OCI-LY7 (cell line): ENCODE measurements around the gene POLR2I. TPM values are rescaled to one million over a fixed set of nuclear protein-coding genes. Genes with fewer than 3 reads are reported as not detected.
A peak's percentile ranks its signal among the peaks of the same experiment; 100 is the strongest.

ENCODE experiments used
- BruUV-seq: library from RNA; stranded (reverse); fragments of 400-500 nt; replicated peaks from 2 replicates; lab custom pipeline; 2021; lab: Mats Ljungman, UMichigan
- CTCF ChIA-PET: fragments of 300-600 bp; sonication (Branson Sonifier 250); formaldehyde crosslinking; loops from one replicate; lab custom pipeline; 2022; ENCODE audit warnings: antibody characterized with exemption; ENCODE audit not compliant: unreplicated experiment; lab: Charles Lee
- POLR2A ChIA-PET: fragments of 300-600 bp; sonication (Branson Sonifier 250); formaldehyde crosslinking; loops from one replicate; lab custom pipeline; 2022; ENCODE audit warnings: antibody characterized with exemption; lab: Charles Lee
- DNase-seq: peaks from one replicate; pipeline ENCODE4 v3.0.0-alpha.2; 2015; ENCODE audit warnings: low spot score
- H2AFZ ChIP-seq: fragments of 200-600 bp; sonication (generic), shearing (Covaris generic); 2 replicates; pipeline ENCODE4 v1.6.1; 2014; ENCODE audit warnings: mild to moderate bottlenecking, antibody characterized with exemption, low read length, moderate library complexity
- H3K27ac ChIP-seq: fragments of 200-600 bp; sonication (generic); 2 replicates; pipeline ENCODE4 v1.5.1; 2014; ENCODE audit warnings: mixed run types, low read depth, mild to moderate bottlenecking, moderate library complexity, low read length, inconsistent platforms; ENCODE audit not compliant: poor library complexity, severe bottlenecking
- H3K36me3 ChIP-seq: fragments of 200-600 bp; sonication (generic); 2 replicates; pipeline ENCODE4 v1.6.1; 2014; ENCODE audit warnings: mild to moderate bottlenecking, antibody characterized with exemption, low read length, moderate library complexity, mixed read lengths; ENCODE audit not compliant: insufficient read depth
- H3K4me1 ChIP-seq: fragments of 200-600 bp; sonication (generic); 2 replicates; pipeline ENCODE4 v1.5.1; 2014; ENCODE audit warnings: mild to moderate bottlenecking, low read length; ENCODE audit not compliant: insufficient read depth, poor library complexity, severe bottlenecking
- H3K4me2 ChIP-seq: fragments of 200-600 bp; sonication (generic); 2 replicates; pipeline ENCODE4 v1.6.1; 2014; ENCODE audit warnings: mild to moderate bottlenecking, low read length
- H3K4me3 ChIP-seq: fragments of 200-600 bp; sonication (generic); 2 replicates; pipeline ENCODE4 v1.5.1; 2014; ENCODE audit warnings: mild to moderate bottlenecking, low read depth, low read length; ENCODE audit not compliant: poor library complexity, severe bottlenecking
- H3K79me2 ChIP-seq: fragments of 200-600 bp; sonication (generic); 2 replicates; pipeline ENCODE4 v1.6.1; 2016; ENCODE audit warnings: low read depth, mild to moderate bottlenecking, low read length, moderate library complexity, mixed read lengths; ENCODE audit not compliant: insufficient read depth
- H3K9me2 ChIP-seq: fragments of 200-600 bp; sonication (generic); 2 replicates; pipeline ENCODE4 v1.6.1; 2016; ENCODE audit warnings: mild to moderate bottlenecking, low read length, mixed read lengths; ENCODE audit not compliant: insufficient read depth
- H3K9me3 ChIP-seq: fragments of 200-600 bp; sonication (generic); 2 replicates; pipeline ENCODE4 v1.6.1; 2014; ENCODE audit warnings: mild to moderate bottlenecking, mixed run types, low read length, mixed read lengths
- H4K20me1 ChIP-seq: fragments of 200-600 bp; sonication (generic); 2 replicates; pipeline ENCODE4 v1.6.1; 2014; ENCODE audit warnings: mild to moderate bottlenecking, antibody characterized with exemption, low read length, moderate library complexity, mixed read lengths; ENCODE audit not compliant: insufficient read depth
- EZH2phosphoT487 ChIP-seq: fragments of 200-600 bp; sonication (generic); IDR thresholded peaks from 2 replicates; pipeline ENCODE4 v1.6.1; 2018; ENCODE audit warnings: low read depth, borderline replicate concordance, mild to moderate bottlenecking, mixed run types, antibody characterized with exemption, low read length, moderate library complexity, mixed read lengths
- intact Hi-C: fragments of 100-400 bp; cut with micrococcal nuclease; formaldehyde crosslinking; loops from one replicate; pipeline ENCODE4 v1.10.0; 2022; ENCODE audit not compliant: unreplicated experiment
- total RNA-seq, 2 experiments: library from RNA; depleted of rRNA in 1 of 2; stranded (reverse); fragments of >200 nt in 1 of 2; shearing (Covaris generic) in 1 of 2; gene quantifications; 2 replicates each; pipeline ENCODE4 v1.2.3, GENCODE V29; 2014 to 2022
- TF ChIP-seq, protein P1 (sequence below): fragments of 200-600 bp; sonication (generic); conservative IDR thresholded peaks from 2 replicates; pipeline ENCODE4 v1.5.1; 2014; ENCODE audit warnings: mild to moderate bottlenecking, antibody characterized with exemption, low read length, moderate library complexity, mixed read lengths

The POLR2I gene
- total RNA-seq, 2 experiments from 2014 or later = 78.6 to 151 TPM

- Histone ChIP-seq H3K9me2 (no peaks in the 10 kb centered on the region), H3K36me3 (peaks cover 64% of the 10 kb centered on the region), H2AFZ (no peak overlapping the region), H4K20me1 (no peaks in the 10 kb centered on the region), H3K4me2 (no peak overlapping the region), H3K4me3 (no peak overlapping the region), H3K27ac (no peak overlapping the region), H3K79me2 (peaks cover 18% of the 10 kb centered on the region; the same call in 1 of the 2 replicates), H3K4me1 (peaks cover 9% of the 10 kb centered on the region), H3K9me3 (no peaks in the 10 kb centered on the region)
- POLR2A ChIA-PET = no interaction called here
- CTCF ChIA-PET = no interaction called here
- TF ChIP-seq, protein P1, sequence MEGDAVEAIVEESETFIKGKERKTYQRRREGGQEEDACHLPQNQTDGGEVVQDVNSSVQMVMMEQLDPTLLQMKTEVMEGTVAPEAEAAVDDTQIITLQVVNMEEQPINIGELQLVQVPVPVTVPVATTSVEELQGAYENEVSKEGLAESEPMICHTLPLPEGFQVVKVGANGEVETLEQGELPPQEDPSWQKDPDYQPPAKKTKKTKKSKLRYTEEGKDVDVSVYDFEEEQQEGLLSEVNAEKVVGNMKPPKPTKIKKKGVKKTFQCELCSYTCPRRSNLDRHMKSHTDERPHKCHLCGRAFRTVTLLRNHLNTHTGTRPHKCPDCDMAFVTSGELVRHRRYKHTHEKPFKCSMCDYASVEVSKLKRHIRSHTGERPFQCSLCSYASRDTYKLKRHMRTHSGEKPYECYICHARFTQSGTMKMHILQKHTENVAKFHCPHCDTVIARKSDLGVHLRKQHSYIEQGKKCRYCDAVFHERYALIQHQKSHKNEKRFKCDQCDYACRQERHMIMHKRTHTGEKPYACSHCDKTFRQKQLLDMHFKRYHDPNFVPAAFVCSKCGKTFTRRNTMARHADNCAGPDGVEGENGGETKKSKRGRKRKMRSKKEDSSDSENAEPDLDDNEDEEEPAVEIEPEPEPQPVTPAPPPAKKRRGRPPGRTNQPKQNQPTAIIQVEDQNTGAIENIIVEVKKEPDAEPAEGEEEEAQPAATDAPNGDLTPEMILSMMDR = no peak
- no peak for TF ChIP-seq EZH2phosphoT487
- no peak for DNase-seq
- intact Hi-C loops = no loop called here
- no TSS peak for BruUV-seq
Observed at GRCh38 chr19:36144624-36145023, 29.9 kb upstream of the POLR2I start.

GRCh38 chr19:36142496-36142895, 27.8 kb upstream of the POLR2I start:
- peaks cover 9% of the 10 kb centered on the region for H3K4me1 ChIP-seq
- H4K20me1 ChIP-seq = no peaks in the 10 kb centered on the region
- no peak overlapping the region for H3K4me3 ChIP-seq
- intact Hi-C loops = no loop called here
- no peaks in the 10 kb centered on the region for H3K9me2 ChIP-seq
- H3K4me2 ChIP-seq = no peak overlapping the region
- BruUV-seq = no TSS peak
- CTCF ChIA-PET = no interaction called here
- no peak for DNase-seq
- POLR2A ChIA-PET = no interaction called here
- TF ChIP-seq, protein P1 = no peak
- H2AFZ ChIP-seq = no peak overlapping the region
- H3K27ac ChIP-seq = no peak overlapping the region
- no peaks in the 10 kb centered on the region for H3K9me3 ChIP-seq
- H3K36me3 ChIP-seq = peaks cover 48% of the 10 kb centered on the region
- H3K79me2 ChIP-seq = peaks cover 18% of the 10 kb centered on the region; the same call in 1 of the 2 replicates

GRCh38 chr19:36142046-36142445, 27.4 kb upstream of the POLR2I start:
- CTCF ChIA-PET = no interaction called here
- H3K4me2 ChIP-seq = peak overlapping the region; percentile 73

More at GRCh38 chr19:36142046-36142445, 27.4 kb upstream of the POLR2I start:
- H3K4me1 ChIP-seq = peaks cover 9% of the 10 kb centered on the region
- BruUV-seq = no TSS peak
- POLR2A ChIA-PET = no interaction called here
- DNase-seq = no peak
- no peak for TF ChIP-seq EZH2phosphoT487
- TF ChIP-seq, protein P1 = no peak
- peaks cover 46% of the 10 kb centered on the region for H3K36me3 ChIP-seq
- H3K79me2 ChIP-seq = peaks cover 18% of the 10 kb centered on the region; the same call in 1 of the 2 replicates
- no peaks in the 10 kb centered on the region for H4K20me1 ChIP-seq
- no peak overlapping the region for H2AFZ ChIP-seq
- H3K9me2 ChIP-seq = no peaks in the 10 kb centered on the region
- peak overlapping the region; percentile 89 for H3K4me3 ChIP-seq
- no peak overlapping the region for H3K27ac ChIP-seq
- no peaks in the 10 kb centered on the region for H3K9me3 ChIP-seq
- intact Hi-C loops = no loop called here
